GM20431 (cell line): ENCODE data around the gene DLGAP1.

ENCODE experiments used
- in situ Hi-C: fragments of 300-500 bp; cut with MseI, MboI; formaldehyde crosslinking; loops from one replicate; pipeline ENCODE4 v1.15.0; 2020; ENCODE audit warnings: low sequenced_read_pairs; ENCODE audit not compliant: unreplicated experiment

DLGAP1 gene

DNA sequence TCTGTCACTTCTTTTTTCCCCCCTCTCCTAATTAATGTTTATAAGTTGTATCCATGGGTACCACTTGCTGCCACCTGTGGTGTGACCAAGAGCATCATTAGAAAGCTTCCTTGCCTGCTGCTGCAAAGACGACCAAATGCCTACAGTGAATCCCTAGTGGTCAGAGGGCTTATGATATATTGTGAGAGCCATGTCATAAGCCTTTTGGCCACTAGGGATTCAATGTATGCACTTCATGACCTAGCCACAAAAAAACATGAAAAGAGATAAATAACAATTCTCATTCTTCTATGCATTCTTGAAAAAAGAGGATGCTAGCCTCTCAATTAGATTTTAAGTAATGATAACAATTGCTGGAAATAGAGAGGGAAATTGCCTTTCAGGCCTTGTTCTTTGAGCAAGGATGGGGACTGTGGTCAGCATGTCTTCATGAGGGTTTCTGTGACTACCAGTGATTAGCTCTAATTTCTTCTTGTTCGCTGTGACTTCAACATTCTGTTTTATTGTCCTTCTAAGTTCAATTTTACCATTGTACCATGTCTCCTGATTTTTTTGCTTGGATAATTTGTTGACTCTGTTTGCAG lies 569.8 kb downstream of the DLGAP1 start:
- in situ Hi-C loops: no loop called here

- in situ Hi-C loops: no loop called here
Measured at GRCh38 chr18:3879836-3880120, 575.3 kb downstream of the DLGAP1 start.

DNA sequence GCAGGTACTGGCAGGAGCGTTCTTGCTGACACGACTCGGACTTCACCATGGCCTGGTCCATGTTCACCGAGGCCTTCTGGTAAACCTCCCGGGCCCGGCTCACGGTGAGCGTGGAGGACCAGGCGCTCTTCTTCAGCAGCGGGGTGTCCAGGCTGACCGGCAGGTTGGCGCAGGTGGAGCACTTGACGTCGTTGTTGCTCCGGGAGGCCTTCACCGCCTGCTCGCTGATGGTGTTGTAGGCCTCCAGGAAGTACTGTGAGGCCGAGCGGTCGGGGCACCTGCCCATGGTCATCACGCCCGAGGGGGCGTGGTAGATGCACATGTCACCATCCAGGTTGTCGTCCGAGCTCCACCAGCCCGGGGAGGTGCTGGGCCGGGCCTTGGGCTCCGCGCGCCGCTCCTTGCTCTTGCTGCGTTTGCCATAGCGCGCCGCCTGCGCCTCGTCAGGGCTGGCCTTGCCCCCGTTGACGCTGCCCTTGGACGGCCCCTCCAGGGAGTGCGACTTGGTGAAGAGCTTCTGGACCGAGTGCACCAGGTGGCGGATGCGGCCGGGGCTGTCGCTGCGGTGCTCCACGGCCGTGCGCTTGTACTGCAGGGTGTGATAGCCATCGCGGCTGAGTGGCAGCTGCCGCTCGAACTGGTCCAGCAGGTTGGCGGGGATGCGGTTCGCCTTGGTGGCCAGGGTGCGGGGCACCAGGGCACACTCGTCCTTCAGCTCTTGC lies 575.8 kb downstream of the DLGAP1 start:
- in situ Hi-C loops: no loop called here

- in situ Hi-C loops: no loop called here
Measured at GRCh38 chr18:3878401-3878800, 576.7 kb downstream of the DLGAP1 start.

- in situ Hi-C loops: no loop called here
Measured at GRCh38 chr18:3877678-3878077, 577.4 kb downstream of the DLGAP1 start.

- in situ Hi-C loops: no loop called here
Measured at GRCh38 chr18:3875961-3876360, 579.1 kb downstream of the DLGAP1 start.

DNA sequence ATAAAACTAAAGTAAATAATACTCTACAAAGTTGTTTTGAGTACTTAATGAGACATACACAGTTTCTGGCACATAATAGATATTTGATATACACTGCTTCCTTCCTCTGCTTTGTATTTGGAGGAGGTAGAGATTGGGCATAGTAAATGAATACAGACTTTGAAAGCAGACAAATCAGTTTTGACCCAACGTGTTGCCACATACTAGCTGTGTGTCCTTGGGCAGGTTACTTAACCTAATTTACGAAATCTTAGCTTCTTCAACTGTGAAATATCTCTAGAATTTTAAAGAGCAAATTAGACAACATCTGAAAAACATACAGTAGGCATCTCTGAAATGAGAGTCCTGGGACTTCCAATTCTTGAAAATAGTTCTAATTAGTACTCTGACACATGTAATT lies 579.7 kb downstream of the DLGAP1 start:
- in situ Hi-C loops: no loop called here

DNA sequence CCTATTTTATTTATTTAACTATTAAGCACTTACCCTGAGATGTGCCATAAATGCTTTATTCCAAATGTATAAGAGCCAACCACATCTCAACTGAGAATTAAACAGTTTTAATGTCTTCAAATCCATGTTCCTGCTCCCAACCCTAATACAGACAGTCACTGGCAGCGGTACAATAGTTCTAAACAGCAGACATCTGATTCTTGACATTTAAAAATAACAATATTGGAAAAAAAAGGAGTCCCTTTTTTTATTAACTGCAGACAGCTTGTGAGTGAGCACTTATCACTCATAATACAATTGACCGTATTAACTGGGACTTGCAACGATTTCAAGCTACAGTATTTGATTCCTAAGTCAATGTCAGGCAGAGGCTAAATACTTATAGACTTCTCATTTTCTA lies 580.5 kb downstream of the DLGAP1 start:
- in situ Hi-C loops: no loop called here

DNA sequence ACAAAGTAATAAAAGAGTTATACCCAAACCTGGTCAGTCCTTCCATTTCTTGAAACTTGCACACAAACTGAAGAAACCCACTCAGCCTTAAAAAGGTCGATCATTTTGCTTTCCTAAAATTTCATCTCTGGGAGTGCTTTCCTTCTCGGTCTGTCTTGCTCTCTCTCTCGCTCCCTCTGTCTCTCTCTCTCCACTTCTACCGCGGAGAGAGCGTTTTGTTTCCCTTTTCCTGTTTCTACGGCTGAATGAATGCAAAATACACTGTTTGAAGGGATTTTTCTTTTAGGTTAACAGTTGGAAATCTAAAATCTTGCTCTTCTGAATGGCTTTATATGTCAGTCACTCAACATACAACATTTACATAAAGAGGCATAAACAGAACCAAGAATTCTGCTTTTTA lies 581.0 kb downstream of the DLGAP1 start:
- in situ Hi-C loops: no loop called here

DNA sequence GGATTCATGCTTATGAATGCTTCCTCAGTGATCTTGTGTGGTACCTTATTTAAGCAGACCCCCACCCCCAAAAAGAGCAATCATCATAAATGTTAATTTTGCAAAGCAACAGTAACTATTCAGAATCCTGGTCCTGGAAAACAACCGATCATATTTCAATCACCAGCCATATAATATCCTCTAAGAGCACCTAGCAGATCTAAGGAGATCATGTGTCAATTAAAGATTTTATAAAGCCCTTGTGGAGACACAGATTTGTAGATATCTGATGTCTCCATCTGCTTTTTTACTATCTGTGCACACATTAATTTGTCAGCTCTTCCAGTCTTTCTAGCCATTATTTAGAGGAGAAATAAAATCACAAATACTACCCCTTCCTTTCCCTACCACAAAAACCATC lies 581.4 kb downstream of the DLGAP1 start:
- in situ Hi-C loops: no loop called here

GRCh38 chr18:3873211-3873610 lies 581.9 kb downstream of the DLGAP1 start:
- in situ Hi-C loops: no loop called here

- in situ Hi-C loops: no loop called here
Measured at GRCh38 chr18:3872641-3873040, 582.5 kb downstream of the DLGAP1 start.

DNA sequence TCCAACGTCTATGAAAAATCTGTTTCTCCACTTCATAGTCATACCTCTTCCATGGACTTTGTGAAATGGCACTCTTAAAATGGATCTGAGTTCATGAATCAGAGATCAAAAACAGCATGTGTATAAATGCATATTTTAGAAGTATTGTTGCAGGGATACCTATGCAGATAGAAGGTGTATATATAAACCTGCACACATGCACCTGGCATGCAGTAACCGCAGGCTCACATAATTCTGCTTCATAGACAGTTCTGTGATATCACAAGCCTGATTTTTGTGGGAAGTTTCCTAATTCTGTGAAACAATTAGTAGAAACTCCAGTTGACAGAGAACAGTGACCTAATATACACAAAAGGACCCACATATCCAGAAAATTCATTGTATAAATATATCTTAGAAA lies 583.4 kb downstream of the DLGAP1 start:
- in situ Hi-C loops: no loop called here

- in situ Hi-C loops: no loop called here
Measured at GRCh38 chr18:3870914-3871313, 584.2 kb downstream of the DLGAP1 start.

DNA sequence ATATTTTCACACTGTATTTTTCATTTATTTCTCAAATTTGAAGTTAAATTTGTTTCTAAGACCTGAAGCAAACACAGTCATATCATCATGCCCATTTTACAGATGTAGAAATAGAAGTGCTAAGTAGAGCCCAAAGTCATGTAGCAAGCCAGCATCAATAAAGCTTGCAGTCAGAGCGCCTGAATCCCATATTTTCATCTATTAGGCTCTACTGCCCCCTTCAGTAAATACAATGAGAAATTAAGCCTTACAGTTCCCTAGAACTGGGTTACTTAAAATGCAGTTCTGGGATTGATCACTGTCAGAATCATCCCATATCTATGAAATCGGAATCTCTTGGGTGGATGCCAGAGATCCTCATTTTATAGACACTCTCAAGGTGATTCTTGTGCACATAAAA lies 585.3 kb downstream of the DLGAP1 start:
- in situ Hi-C loops: no loop called here

DNA sequence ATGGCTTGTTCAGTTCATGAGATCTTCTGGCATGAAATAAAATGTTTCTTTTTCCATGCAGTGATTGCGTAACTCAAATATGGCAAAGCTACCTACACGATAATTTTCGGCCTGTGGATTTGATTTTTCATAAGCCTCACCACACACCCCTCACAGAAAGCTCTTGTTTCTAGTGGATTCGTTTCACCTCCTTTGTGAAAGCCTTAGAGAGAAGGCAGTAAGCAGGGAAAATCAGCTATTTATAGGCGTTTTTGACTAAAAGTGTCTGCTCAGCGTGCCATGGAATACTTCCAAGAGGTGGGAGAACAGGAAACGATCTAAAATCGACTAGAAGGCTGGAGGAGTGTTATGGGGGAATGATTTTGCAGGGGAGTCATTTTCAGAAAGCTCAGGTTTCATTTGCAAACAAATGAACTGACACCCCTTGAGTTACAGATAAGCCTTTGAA lies 587.2 kb downstream of the DLGAP1 start:
- in situ Hi-C loops: no loop called here

DNA sequence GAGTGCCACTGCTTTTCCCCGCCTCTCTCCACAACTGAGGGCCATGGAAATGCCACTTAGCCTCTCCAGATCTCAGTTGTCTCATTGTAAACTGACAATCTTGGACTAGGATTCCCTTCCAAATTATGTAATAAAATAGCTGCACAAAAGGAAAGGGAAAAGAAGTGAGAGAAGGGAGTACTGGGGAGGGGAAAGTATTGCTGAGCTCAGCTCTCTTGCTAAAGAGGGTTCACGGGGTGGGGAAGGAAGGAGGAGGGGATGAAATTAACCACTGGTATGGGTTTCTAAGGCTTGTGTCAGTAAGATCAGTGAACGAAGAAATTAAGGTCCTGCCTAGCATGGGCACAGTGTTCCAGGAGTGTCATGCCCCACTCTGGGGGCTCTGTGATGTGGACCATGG lies 587.9 kb downstream of the DLGAP1 start:
- in situ Hi-C loops: no loop called here

GRCh38 chr18:3864669-3865298 lies 590.3 kb downstream of the DLGAP1 start:
- in situ Hi-C loops: no loop called here

GRCh38 chr18:3863593-3863992 lies 591.5 kb downstream of the DLGAP1 start:
- in situ Hi-C loops: no loop called here

GRCh38 chr18:3863006-3863405 lies 592.1 kb downstream of the DLGAP1 start:
- in situ Hi-C loops: no loop called here

- in situ Hi-C loops: no loop called here
Measured at GRCh38 chr18:3861495-3861894, 593.6 kb downstream of the DLGAP1 start.

- in situ Hi-C loops: no loop called here
Measured at GRCh38 chr18:3857544-3857943, 597.6 kb downstream of the DLGAP1 start.
